GM18505 (cell line): ENCODE results near the gene ACBD6.

Experiments
- ATAC-seq: cut with Tn5 transposase; IDR thresholded peaks from one replicate; pipeline ENCODE4 v1.9.1; 2021; ENCODE audit not compliant: unreplicated experiment
- POLR2A ChIP-seq: IDR thresholded peaks from 4 replicates; pipeline ENCODE4 v1.6.1; 2011; ENCODE audit warnings: borderline replicate concordance; ENCODE audit not compliant: insufficient read depth, insufficient read length; ENCODE audit errors: extremely low read depth

ACBD6 gene

GRCh38 chr1:180290265-180291001 is 211.9 kb downstream of the ACBD6 start:
- no peak for TF ChIP-seq POLR2A

GRCh38 chr1:180288940-180289339 is 213.4 kb downstream of the ACBD6 start:
- ATAC-seq = no peak

More at GRCh38 chr1:180290265-180291001, 211.9 kb downstream of the ACBD6 start:
- ATAC-seq = no peak

GRCh38 chr1:180287988-180288705 is 214.2 kb downstream of the ACBD6 start:
- ATAC-seq = no peak

More at GRCh38 chr1:180288940-180289339, 213.4 kb downstream of the ACBD6 start:
- TF ChIP-seq POLR2A = no peak

GRCh38 chr1:180286417-180286816 is 216.0 kb downstream of the ACBD6 start:
- ATAC-seq = no peak
- no peak for TF ChIP-seq POLR2A

More at GRCh38 chr1:180287988-180288705, 214.2 kb downstream of the ACBD6 start:
- TF ChIP-seq POLR2A = no peak

GRCh38 chr1:180283098-180283497 is 219.3 kb downstream of the ACBD6 start:
- ATAC-seq = no peak

GRCh38 chr1:180282401-180283044 is 219.9 kb downstream of the ACBD6 start:
- no peak for ATAC-seq
- TF ChIP-seq POLR2A = no peak

More at GRCh38 chr1:180283098-180283497, 219.3 kb downstream of the ACBD6 start:
- no peak for TF ChIP-seq POLR2A

- TF ChIP-seq POLR2A = no peak
- ATAC-seq = no peak
Observed at GRCh38 chr1:180281490-180281889, 220.9 kb downstream of the ACBD6 start.

GRCh38 chr1:180280617-180281016 is 221.8 kb downstream of the ACBD6 start:
- no peak for TF ChIP-seq POLR2A
- no peak for ATAC-seq

GRCh38 chr1:180279651-180280050 is 222.7 kb downstream of the ACBD6 start:
- no peak for ATAC-seq

GRCh38 chr1:180278596-180279395 is 223.6 kb downstream of the ACBD6 start:
- no peak for TF ChIP-seq POLR2A
- ATAC-seq = no peak

More at GRCh38 chr1:180279651-180280050, 222.7 kb downstream of the ACBD6 start:
- no peak for TF ChIP-seq POLR2A

GRCh38 chr1:180278194-180278515 is 224.2 kb downstream of the ACBD6 start:
- TF ChIP-seq POLR2A = no peak
- ATAC-seq = no peak

GRCh38 chr1:180277476-180278193 is 224.7 kb downstream of the ACBD6 start:
- no peak for TF ChIP-seq POLR2A
- ATAC-seq = no peak
